Caco-2 (cell line): ENCODE results near the gene SBNO2. TPM values are rescaled to one million over a fixed set of nuclear protein-coding genes. Genes with fewer than 3 reads are reported as not detected.
A peak's percentile ranks its signal among the peaks of the same experiment; 100 is the strongest.

ENCODE experiments used
- BruUV-seq: library from RNA; stranded (reverse); fragments of 400-500 nt; replicated peaks from 2 replicates; lab custom pipeline; 2021; lab: Mats Ljungman, UMichigan
- CTCF ChIA-PET: fragments of 300-600 bp; sonication (Branson Sonifier 250); formaldehyde crosslinking; loops from one replicate; lab custom pipeline; 2022; ENCODE audit warnings: antibody characterized with exemption; lab: Charles Lee
- POLR2A ChIA-PET: fragments of 300-600 bp; sonication (Branson Sonifier 250); formaldehyde crosslinking; loops from one replicate; lab custom pipeline; 2022; ENCODE audit warnings: antibody characterized with exemption; lab: Charles Lee
- DNase-seq, 2 experiments: peaks; one replicate each; pipeline versions ENCODE4 v3.0.0 to v3.0.0-alpha.2; 2020 to 2022
- H3K27me3 ChIP-seq: replicated peaks from 2 replicates; pipeline ENCODE4 v1.6.0; 2011; ENCODE audit warnings: low read length; ENCODE audit not compliant: control insufficient read depth, insufficient read depth
- H3K36me3 ChIP-seq: 2 replicates; pipeline ENCODE4 v1.5.1; 2011; ENCODE audit warnings: low read length; ENCODE audit not compliant: control insufficient read depth, insufficient read depth
- H3K4me1 ChIP-seq: fragments of 250-450 bp; sonication (Bioruptor Pico); 2 replicates; pipeline ENCODE4 v1.5.1; 2020; ENCODE audit warnings: mild to moderate bottlenecking
- H3K4me3 ChIP-seq: 2 replicates; pipeline ENCODE4 v1.5.1; 2011; ENCODE audit warnings: low read depth, mild to moderate bottlenecking, control low read depth, low read length
- H3K9me3 ChIP-seq: fragments of 250-450 bp; sonication (Bioruptor Pico); 2 replicates; pipeline ENCODE4 v1.5.1; 2020; ENCODE audit warnings: mild to moderate bottlenecking, moderate library complexity
- H3K27ac Mint-ChIP-seq: one replicate; pipeline ENCODE4 v1.8.0; 2022; ENCODE audit warnings: mixed read lengths; ENCODE audit not compliant: unreplicated experiment
- H3K27me3 Mint-ChIP-seq: one replicate; pipeline ENCODE4 v1.8.0; 2022; ENCODE audit warnings: mixed read lengths; ENCODE audit not compliant: insufficient read depth, unreplicated experiment
- H3K36me3 Mint-ChIP-seq: one replicate; pipeline ENCODE4 v1.8.0; 2022; ENCODE audit warnings: mild to moderate bottlenecking, mixed read lengths; ENCODE audit not compliant: insufficient read depth, unreplicated experiment
- H3K4me1 Mint-ChIP-seq: one replicate; pipeline ENCODE4 v1.8.0; 2022; ENCODE audit warnings: low read depth, mixed read lengths; ENCODE audit not compliant: unreplicated experiment
- H3K4me3 Mint-ChIP-seq: one replicate; pipeline ENCODE4 v1.8.0; 2022; ENCODE audit warnings: mild to moderate bottlenecking, moderate library complexity, mixed read lengths; ENCODE audit not compliant: unreplicated experiment
- H3K9me3 Mint-ChIP-seq: one replicate; pipeline ENCODE4 v1.8.0; 2022; ENCODE audit warnings: mixed read lengths; ENCODE audit not compliant: unreplicated experiment
- intact Hi-C: fragments of 100-400 bp; cut with micrococcal nuclease; formaldehyde crosslinking; loops from one replicate; pipeline ENCODE4 v1.10.0; 2022; ENCODE audit not compliant: unreplicated experiment
- total RNA-seq: library from RNA; stranded (reverse); gene quantifications from 2 replicates; pipeline ENCODE4 v1.2.3, GENCODE V29; 2022
- TF ChIP-seq, protein P1 (sequence below), 2 experiments: fragments of 200-600 bp in 1 of 2; IDR thresholded peaks; 1 replicate in 1 of 2; 2 replicates in 1 of 2; pipeline versions ENCODE4 v1.5.1 to v1.8.0; 2011 to 2022; ENCODE audit warnings: antibody characterized with exemption in 1 of 2, control low read depth in 1 of 2, inconsistent platforms in 1 of 2, low read depth in 1 of 2, low read length in 1 of 2, mild to moderate bottlenecking in 1 of 2, moderate library complexity in 1 of 2; ENCODE audit not compliant: insufficient read depth in 1 of 2, severe bottlenecking in 1 of 2, unreplicated experiment in 1 of 2

SBNO2 gene
- total RNA-seq, 1 experiment from 2014 or later: 41.2 TPM

DNA sequence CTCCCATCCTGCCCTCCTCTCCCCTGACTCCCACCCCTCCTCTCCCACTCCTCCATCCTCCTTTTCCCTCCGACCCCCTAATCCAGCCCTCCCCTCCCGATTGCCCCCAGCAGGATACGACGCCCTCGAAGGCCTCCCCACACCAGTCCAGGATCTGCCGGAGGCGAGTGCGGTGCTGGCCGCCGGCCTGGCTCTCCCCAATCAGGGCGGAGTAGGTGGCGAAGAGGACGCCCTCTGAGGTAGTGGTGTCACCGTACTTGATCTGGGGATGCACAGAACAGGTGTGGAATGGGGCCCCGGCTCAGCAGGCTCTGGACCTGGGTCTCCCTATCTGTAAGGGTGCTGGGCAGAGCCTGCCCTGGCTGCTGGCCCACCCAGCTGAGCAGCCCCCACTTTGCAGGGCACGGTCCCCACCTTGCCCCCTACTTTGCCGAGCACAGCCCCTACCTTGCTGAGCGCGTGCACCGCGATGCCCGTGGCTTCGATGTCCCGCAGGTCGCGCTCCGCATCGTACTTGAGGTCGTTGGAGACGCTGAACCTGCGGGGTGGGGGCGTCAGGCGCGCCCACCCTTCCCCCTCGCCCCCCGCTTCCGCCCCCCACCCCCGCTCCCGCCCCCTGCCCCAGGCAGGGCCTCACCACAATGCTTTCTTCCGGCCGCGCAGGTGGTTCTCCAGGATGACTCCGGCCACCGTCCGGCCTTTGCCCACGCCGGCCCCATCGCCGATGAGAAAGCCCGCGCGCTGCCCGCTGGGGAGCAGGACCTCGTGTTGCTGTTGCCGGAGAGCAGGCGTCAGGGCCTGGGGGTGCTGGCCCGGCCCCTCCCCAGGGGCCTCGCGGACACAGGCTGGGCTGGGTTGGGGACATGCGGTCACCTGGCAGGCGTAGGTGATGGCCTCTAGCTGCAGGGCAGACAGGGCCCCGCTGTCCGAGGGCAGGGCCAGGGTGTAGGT, 51.8 kb downstream of the SBNO2 start:
- no peak overlapping the region for H3K27ac Mint-ChIP-seq
- no peaks in the 10 kb centered on the region for H3K9me3 ChIP-seq
- H3K36me3 ChIP-seq: no peaks in the 10 kb centered on the region; the same call in 1 of the 2 replicates
- peaks cover 54% of the 10 kb centered on the region for H3K36me3 Mint-ChIP-seq
- TF ChIP-seq, protein P1, sequence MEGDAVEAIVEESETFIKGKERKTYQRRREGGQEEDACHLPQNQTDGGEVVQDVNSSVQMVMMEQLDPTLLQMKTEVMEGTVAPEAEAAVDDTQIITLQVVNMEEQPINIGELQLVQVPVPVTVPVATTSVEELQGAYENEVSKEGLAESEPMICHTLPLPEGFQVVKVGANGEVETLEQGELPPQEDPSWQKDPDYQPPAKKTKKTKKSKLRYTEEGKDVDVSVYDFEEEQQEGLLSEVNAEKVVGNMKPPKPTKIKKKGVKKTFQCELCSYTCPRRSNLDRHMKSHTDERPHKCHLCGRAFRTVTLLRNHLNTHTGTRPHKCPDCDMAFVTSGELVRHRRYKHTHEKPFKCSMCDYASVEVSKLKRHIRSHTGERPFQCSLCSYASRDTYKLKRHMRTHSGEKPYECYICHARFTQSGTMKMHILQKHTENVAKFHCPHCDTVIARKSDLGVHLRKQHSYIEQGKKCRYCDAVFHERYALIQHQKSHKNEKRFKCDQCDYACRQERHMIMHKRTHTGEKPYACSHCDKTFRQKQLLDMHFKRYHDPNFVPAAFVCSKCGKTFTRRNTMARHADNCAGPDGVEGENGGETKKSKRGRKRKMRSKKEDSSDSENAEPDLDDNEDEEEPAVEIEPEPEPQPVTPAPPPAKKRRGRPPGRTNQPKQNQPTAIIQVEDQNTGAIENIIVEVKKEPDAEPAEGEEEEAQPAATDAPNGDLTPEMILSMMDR (IDR thresholded peaks at IDR 0.05; ENCODE audit: insufficient read depth in 1 of 2, low read depth in 1 of 2, low read length in 1 of 2, severe bottlenecking in 1 of 2, unreplicated experiment in 1 of 2): no peak
- no peak for DNase-seq
- no peaks in the 10 kb centered on the region for H3K27me3 Mint-ChIP-seq
- intact Hi-C loops: no loop called here
- H3K4me1 ChIP-seq: no peaks in the 10 kb centered on the region
- no peaks in the 10 kb centered on the region for H3K4me1 Mint-ChIP-seq
- H3K9me3 Mint-ChIP-seq: no peaks in the 10 kb centered on the region
- no peaks in the 10 kb centered on the region for H3K27me3 ChIP-seq
- no TSS peak for BruUV-seq
- no peak overlapping the region for H3K4me3 Mint-ChIP-seq
- H3K4me3 ChIP-seq: no peak overlapping the region
- CTCF ChIA-PET: no interaction called here
- POLR2A ChIA-PET: no interaction called here

DNA sequence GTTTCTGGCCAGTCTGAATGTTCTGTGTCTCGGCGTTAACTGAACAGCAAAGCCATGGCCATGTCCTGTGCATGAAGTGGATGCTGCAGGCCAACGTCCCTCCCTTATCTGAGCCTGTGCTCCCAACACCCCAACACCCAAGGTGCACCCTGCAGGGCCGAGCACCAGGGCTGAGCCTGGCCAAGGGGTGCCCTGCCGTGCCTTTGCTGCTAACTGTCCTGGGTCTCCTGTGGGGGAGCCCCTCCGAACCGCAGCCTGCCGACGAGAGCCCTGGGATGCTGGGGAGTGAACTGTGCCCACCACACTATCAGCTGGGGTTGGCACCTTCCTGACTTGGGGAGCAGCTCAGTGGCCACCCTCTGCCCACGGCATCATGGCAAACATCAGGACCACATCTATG, 52.7 kb downstream of the SBNO2 start:
- no peaks in the 10 kb centered on the region for H3K27me3 Mint-ChIP-seq
- no peak overlapping the region for H3K4me3 Mint-ChIP-seq
- H3K9me3 ChIP-seq: no peaks in the 10 kb centered on the region
- H3K36me3 Mint-ChIP-seq: peaks cover 50% of the 10 kb centered on the region
- H3K4me1 ChIP-seq: no peaks in the 10 kb centered on the region
- no peak overlapping the region for H3K4me3 ChIP-seq
- no peaks in the 10 kb centered on the region for H3K9me3 Mint-ChIP-seq
- no peaks in the 10 kb centered on the region for H3K4me1 Mint-ChIP-seq
- no peaks in the 10 kb centered on the region for H3K27me3 ChIP-seq
- intact Hi-C loops: no loop called here
- BruUV-seq: no TSS peak
- ChIA-PET POLR2A (no interaction called here), CTCF (no interaction called here)
- DNase-seq: no peak
- peak overlapping the region; percentile 11 for H3K27ac Mint-ChIP-seq
- peaks cover 1% of the 10 kb centered on the region for H3K36me3 ChIP-seq
- TF ChIP-seq, protein P1 (IDR thresholded peaks at IDR 0.05; ENCODE audit: insufficient read depth in 1 of 2, low read depth in 1 of 2, low read length in 1 of 2, severe bottlenecking in 1 of 2, unreplicated experiment in 1 of 2): no peak

DNA sequence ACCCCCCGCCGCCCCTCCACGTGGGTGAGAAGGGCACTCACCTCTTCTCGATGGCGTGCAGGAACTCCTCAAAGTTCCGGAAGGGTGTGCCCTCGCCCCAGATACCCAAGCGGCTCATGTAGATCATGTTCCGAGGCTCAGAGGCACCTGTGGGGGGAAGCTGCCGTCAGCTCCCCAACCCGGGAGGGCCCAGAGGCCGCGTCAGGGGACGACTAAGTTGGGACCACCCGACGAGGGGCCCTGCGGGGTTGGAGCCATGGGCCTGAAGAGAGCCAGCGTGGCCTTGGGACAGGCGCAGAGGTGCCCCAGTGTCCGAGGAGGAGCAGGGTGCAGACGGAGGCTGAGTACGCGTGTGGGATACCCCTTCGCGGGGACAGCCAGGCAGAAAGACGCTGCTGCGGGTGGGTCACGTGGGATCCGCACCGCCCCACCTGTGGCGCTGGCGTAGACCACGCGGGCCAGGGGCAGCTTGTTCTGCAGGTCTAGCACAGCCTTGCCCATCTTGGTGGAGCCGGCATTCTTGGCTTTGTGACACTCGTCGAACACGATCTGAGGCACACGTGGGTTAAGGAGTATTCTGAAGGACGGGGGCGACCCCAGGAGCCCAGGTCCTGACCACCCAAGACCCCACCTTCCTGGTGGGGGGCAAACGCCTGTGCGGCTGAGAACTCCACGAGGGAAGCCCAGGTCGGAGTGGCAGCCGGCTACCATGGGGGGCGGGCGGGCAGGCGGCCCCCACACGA, 54.4 kb downstream of the SBNO2 start:
- H3K36me3 ChIP-seq: peaks cover 1% of the 10 kb centered on the region
- H3K27ac Mint-ChIP-seq: no peak overlapping the region
- CTCF ChIA-PET: no interaction called here

More for the DNA sequence above, 54.4 kb downstream of the SBNO2 start:
- Mint-ChIP-seq H3K4me1 (no peaks in the 10 kb centered on the region), H3K36me3 (peaks cover 50% of the 10 kb centered on the region), H3K4me3 (no peak overlapping the region), H3K27me3 (no peaks in the 10 kb centered on the region), H3K9me3 (no peaks in the 10 kb centered on the region)
- Histone ChIP-seq H3K4me1 (no peaks in the 10 kb centered on the region), H3K9me3 (no peaks in the 10 kb centered on the region), H3K4me3 (no peak overlapping the region), H3K27me3 (no peaks in the 10 kb centered on the region)
- no peak for DNase-seq
- intact Hi-C loops: no loop called here
- POLR2A ChIA-PET: no interaction called here
- BruUV-seq: no TSS peak
- TF ChIP-seq, protein P1 (IDR thresholded peaks at IDR 0.05; ENCODE audit: insufficient read depth in 1 of 2, low read depth in 1 of 2, low read length in 1 of 2, severe bottlenecking in 1 of 2, unreplicated experiment in 1 of 2): no peak
